LHCN-M2 (cell line): ENCODE data around the gene DNMT3A. TPM values are rescaled to one million over a fixed set of nuclear protein-coding genes. Genes with fewer than 3 reads are reported as not detected.

Source experiments
- DNase-seq: peaks from one replicate; pipeline ENCODE4 v3.0.0-alpha.2; 2012; ENCODE audit warnings: low read depth
- total RNA-seq: library from RNA; depleted of rRNA; stranded (reverse); fragments of >200 nt; gene quantifications from 2 replicates; pipeline ENCODE4 v1.2.3, GENCODE V29; 2014

Gene DNMT3A
- total RNA-seq, 1 experiment from 2014 or later = 5.0 TPM

GRCh38 chr2:25258847-25259736 lies 82.6 kb downstream of the DNMT3A start:
- DNase-seq = no peak

DNA sequence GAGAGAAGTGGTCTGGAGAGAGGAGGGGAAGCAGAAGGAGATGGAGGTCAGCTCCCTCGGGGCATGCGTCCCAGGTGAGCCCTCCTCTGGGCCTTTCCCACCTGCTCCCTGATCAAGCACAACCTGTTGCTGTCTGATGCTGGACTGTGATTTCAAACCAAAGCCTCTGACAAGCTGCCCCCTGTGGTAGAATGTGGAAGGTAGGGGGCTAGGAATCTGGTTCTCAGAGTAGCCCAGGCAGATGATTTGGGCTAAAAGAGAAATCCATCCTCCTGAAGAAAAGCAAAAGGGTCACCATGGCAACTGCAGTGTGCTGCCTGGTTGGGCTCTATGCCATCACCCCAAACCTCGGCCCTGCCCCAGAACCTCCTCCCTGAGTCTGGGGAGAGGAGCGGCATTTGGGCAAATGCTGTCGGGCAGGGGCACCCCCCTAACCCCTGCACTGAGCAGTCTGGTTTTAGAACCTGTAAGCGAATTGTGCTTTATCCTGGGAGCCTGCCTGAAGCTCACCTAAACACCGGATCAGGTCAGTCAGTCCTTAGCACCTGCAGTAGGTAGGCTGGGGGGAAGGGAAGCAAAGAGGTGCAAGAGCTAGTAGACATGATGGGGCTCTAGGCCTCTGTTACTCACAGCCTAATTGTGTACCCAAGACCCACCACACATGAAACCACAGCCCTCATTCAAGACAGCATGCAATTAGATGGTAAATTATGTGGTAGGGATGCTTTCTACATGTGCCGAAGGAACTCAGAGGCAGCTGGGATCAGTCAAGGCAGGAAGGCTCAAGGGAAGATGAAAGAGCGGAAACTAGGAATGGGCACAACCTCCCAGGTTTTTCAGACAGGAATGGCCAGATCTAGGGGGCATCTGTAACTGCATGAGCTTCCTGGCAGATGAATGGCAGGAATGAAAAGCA lies 83.5 kb downstream of the DNMT3A start:
- no peak for DNase-seq

DNA sequence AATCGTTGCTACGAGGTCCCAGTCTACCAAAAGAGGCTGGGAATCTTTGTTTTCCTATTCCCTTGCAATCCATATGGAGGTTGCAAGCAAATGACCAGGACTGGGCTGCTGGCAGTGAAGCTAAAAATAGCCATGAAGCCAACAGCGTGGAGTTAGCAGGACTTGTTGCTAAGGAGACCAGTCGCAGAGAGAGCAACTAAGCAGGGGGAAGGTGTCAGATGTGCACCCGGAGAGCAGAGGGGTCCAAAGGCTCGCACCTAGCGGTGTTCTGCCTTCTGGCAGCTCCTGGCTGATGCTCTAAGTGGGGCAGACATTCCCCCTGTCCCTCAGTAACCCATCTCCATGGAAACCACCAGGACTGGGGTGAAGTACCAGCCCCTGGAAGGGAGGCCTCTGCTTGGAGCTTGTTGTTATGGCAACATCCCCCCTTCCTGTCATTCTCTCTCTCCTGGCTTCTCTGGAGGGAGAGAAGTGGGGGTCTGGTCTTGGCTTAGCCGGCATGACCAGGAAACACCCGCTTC lies 84.6 kb downstream of the DNMT3A start:
- peak; percentile 38 for DNase-seq

DNA sequence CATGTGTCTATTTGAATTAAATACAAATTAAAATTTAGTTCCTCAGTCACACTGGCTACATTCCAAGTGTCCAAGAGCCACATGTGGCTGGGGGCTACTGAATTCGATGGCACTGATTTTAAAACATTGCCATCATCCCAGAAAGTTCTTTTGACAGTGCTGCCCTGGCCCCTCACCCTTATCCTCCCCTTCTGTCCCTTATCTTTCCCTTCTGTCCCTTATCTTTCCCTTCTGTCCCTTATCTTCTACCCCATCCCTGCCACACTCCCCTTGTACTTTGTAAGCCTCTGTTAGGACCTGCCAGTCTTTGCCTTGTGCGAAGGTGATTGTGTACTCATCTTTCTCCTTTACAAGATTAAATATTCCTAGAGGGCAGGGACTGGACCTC lies 85.2 kb downstream of the DNMT3A start:
- DNase-seq = no peak

DNA sequence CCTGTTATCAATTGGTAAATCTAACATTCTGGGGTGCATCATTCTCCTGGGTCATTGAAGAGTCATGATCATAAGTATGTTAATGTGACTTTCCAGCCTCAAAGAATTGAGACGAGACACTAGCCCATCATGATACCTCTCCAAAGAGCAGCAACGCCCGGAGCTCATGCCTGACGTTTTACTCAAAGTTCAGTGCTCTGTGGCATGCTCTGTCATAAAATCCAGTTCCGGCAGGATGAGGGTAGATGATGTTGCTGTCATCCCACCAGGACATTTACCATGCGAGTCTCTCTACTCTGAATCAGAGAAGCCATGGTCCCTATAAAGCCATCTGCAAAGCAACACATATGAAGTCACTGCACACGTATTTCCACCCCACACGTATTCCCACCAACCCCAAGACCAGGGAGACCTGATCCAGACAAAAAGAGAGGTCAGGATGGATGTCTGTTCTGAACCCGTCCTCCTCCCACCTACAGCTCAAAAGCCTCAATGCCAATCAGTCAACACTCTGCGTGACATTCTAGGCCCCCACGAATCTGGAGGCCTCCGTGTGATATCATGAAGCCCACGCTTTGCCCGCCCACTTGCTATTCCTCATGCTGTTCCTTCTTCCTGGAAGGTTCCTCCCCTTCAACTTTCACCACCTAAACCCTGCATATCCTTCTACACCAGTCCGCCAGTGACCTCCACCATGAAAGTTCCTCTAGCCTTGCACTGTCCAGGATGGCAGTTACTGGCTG lies 85.8 kb downstream of the DNMT3A start:
- DNase-seq = no peak

GRCh38 chr2:25254961-25255360 lies 86.8 kb downstream of the DNMT3A start:
- DNase-seq = no peak

DNA sequence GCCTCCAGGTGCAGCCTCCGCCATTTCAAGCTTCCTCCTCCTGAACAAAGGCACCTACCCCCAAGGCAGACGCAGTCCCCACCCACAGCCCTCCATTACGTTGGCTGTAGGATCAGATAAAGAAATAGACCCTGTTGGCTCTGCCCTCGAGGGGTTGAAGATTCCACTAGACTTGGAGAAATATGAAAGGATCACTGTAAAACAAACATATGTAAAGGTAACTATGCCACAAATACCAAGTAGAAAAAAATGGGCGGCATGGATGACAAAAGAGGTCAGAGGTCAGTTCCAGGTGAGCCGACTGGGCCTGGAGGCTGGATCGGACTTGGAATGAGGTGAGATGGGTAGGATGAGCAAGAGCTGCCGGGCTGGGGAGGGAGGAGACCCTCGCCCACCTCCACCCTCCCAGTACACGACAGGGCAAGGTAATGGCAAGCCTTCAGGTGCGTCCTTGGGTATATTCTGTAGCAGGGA lies 88.5 kb downstream of the DNMT3A start:
- no peak for DNase-seq

DNA sequence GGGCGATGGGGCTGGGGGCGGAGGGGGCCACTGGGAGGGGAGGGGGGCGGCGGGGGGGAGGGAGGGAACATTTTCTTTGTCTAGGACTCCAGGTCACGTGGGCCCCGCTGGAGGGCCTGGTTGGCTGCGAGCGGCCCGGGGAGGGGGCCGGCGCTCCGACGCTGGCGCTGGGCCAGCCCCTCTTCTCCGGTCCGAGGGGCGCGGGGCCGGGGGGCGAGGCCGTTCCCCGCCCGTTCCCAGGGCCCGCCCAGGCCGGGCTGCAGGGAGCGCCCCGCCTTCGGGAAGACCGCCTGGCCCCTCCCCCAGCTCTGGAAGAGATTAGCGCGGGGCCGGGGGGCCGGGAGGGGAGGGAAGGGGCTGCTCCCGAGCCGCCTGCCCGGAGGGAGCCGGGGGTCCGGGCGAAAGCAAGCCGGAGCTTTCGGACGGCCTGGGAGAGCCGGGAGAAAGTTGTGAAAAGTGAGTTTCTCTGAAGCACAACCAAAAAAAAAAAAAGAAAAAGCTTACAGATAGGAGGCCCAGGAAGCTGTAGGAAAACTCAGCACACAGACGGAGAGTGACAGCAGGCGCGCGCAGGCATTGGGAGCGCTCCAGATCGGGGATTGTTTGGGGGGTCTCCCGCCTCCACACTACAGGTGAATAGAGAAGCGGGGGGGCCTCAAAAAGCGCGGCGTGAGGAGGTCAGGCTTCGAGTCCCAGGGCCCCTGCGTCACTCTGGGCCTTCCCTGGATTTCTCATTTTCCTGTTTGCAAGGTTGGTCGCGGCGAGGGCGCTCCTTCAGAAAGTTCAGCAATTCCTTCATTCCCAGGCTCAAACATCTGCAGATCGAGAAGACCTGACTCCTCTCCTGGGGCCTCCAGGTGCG lies 89.2 kb downstream of the DNMT3A start:
- peak; percentile 17 for DNase-seq

- DNase-seq = no peak
Observed at GRCh38 chr2:25251422-25252273, 90.1 kb downstream of the DNMT3A start.

DNA sequence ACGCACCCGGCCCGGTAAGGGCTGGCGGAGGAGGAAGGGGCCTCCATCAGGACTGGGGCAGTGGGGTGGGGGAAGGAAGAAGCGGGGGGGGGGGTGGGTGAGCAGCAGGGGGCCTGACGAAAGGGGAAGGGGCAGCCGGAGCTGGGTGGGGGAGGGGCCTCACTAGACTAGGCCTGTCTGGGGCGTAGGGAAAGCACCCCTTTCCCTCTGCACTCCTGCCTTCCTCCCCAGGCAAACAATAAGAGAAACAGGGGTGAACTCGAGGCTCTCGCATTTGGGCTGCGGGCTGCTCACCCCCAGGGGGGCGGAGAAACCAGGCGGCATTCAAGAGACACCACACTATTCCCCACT lies 90.7 kb downstream of the DNMT3A start:
- no peak for DNase-seq

- peak; percentile 23 for DNase-seq
Observed at GRCh38 chr2:25250331-25251070, 91.2 kb downstream of the DNMT3A start.

DNA sequence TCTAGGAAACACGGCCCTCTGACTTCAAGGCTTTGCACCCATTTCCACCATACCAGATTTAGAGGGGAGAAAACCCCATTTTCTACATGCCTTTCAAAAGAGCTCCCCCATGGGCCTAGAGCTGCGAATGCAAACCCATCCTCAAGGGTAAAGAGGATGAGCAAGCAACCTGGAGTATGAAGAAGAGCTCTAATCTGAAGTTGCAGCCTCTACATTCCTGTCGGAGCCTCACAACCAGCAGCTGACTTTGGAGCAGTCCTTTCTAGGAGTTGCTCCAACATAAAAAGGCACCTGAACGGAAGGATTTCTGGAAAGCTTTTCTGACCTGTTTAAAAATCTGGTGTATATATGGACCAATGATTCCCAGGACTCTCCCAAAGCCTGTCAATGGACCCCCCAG lies 91.9 kb downstream of the DNMT3A start:
- DNase-seq = no peak

DNA sequence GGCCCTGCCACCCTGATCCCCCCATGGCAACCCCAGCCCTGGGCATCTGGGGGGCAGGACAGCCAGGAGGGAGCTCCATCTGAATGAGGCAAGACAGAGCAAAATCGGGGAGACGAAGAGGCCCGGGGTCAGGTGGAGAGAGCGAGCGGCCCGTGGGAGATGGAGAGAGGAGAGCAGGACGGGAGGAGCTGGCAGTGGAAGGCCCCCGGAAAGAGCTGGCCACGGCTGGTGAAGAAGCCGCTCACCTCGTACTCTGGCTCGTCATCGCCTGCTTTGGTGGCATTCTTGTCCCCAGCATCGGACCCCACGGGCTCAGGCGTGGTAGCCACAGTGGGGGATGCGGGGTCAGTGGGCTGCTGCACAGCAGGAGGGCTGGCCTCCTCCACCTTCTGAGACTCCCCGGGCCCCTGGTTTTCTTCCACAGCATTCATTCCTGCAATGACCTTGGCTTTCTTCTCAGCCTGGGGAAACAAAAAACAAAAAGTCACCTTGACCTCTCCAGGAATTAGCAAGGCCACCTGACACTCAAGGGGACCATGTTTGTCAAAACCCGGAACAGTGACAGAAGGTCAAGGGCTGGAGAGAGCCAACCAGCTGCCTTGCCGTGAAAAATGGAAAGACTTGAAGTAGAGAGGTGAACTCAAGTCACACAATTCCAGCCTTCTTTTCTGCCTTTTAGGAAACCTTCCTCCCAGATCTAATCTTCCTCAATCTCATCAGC lies 93.8 kb downstream of the DNMT3A start:
- no peak for DNase-seq

- no peak for DNase-seq
Observed at GRCh38 chr2:25246558-25247290, 95.0 kb downstream of the DNMT3A start.

DNA sequence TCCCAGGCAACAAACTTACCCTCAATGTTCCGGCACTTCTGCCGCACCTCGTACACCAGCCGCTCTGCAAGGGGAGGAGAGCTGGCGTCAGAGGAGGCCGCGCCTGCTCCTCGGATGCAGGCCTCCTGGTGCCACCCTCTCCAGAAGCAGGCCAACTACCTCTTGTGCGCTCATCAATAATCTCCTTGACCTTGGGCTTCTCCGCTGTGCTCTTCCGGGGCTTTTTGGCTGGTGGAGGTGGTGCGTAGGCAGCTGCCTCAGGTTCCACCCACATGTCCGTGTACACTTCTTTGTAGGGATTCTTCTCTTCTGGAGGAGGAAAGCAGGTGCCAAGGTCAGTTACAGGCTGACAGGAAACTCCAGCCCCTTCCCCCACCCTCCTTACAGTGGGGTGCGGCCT lies 95.7 kb downstream of the DNMT3A start:
- DNase-seq = no peak

- no peak for DNase-seq
Observed at GRCh38 chr2:25245141-25245540, 96.6 kb downstream of the DNMT3A start.

DNA sequence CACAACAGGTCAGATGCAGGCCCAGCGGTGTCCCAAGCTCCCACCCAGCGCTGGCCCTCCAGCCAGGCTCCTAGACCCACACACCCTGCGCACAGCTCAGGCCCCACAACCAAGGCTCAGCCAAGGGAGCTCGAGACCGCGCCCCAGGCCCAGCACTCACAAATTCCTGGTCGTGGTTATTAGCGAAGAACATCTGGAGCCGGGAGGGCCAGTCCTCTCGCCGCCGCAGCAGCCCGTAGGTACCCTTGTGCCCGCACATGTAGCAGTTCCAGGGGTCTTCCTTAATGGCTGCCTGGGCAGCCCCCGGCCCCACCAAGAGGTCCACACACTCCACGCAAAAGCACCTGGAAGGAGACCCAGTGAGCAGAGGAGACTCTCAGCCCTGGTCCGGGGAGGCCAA lies 97.7 kb downstream of the DNMT3A start:
- no peak for DNase-seq

GRCh38 chr2:25241452-25241851 lies 100.3 kb downstream of the DNMT3A start:
- DNase-seq = no peak
